Stimulated activated CD8-positive, alpha-beta memory T cell treated with anti-CD3 and anti-CD28 coated beads, Interleukin-4, amount 100 ng/mL, for 24 hours (primary cell): ENCODE measurements around the gene AREL1.

Source experiments
- DNase-seq: peaks from one replicate; pipeline ENCODE4 v3.0.0-alpha.2; 2020; ENCODE audit warnings: low read depth

The AREL1 gene

DNA sequence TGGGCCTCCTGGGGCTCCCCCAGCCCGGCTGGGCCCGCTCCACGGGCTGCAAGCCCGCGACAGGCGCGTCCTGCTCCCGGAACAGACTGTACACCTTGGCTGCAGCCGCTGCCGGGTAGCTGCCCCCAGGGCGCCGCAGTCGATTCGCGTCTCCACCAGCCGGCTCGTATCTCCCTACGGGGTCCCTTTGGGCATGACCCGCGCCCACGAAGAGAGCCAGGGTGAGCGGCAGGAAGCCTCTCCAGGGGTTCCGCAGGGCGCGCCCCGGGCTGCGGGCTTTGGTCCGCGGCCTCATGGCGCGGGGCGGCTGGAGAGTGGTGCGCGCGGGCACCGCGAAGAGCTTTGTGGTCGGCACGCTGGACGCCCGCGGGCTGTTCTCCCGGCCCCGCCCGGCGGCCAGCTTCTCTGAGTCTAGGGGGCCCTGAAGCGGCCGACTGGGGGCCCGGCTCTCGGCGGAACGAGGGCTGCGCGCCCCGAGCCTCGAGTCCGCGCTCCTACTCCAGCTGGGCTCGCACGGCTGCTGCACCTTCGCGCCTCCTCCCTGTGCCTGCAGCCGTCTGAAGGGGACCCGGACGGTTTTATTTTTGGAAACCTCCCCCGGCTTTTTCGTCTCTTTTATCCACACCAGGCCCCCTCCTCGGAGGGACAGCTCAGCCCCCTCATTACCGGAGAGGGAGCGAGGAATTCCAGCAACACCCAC lies 101.1 kb downstream of the AREL1 start, which contains the start of gene LTBP2:
Gene LTBP2, minus strand, starts transcription at position 588 of the 700 bp plus-strand sequence. Its CDS starts 293 bp downstream, at position 295.
- DNase-seq = no peak
